ENCODE results near the gene PAIP2.

GRCh38 chr5:139389701-139390638 lies 48.3 kb downstream of the PAIP2 start, which contains the start of gene MZB1:
- TF ChIP-seq, protein P1, sequence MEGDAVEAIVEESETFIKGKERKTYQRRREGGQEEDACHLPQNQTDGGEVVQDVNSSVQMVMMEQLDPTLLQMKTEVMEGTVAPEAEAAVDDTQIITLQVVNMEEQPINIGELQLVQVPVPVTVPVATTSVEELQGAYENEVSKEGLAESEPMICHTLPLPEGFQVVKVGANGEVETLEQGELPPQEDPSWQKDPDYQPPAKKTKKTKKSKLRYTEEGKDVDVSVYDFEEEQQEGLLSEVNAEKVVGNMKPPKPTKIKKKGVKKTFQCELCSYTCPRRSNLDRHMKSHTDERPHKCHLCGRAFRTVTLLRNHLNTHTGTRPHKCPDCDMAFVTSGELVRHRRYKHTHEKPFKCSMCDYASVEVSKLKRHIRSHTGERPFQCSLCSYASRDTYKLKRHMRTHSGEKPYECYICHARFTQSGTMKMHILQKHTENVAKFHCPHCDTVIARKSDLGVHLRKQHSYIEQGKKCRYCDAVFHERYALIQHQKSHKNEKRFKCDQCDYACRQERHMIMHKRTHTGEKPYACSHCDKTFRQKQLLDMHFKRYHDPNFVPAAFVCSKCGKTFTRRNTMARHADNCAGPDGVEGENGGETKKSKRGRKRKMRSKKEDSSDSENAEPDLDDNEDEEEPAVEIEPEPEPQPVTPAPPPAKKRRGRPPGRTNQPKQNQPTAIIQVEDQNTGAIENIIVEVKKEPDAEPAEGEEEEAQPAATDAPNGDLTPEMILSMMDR (IDR thresholded peaks at IDR 0.05), result no peak
- no peak for TF ChIP-seq POLR2AphosphoS5 (IDR thresholded peaks at IDR 0.05)
- no peak for TF ChIP-seq EP300 (IDR thresholded peaks at IDR 0.05)
- no peak for TF ChIP-seq POLR2A (IDR thresholded peaks at IDR 0.05)
